Liver (tissue), 3 donors: ENCODE measurements around the gene CCR3.

Experiments used
- EGR1 ChIP-seq, 2 donors: IDR thresholded peaks; 2 replicates each; pipeline ENCODE4 v1.6.1; 2016 to 2018; ENCODE audit warnings: antibody characterized with exemption in 2 of 2, low read depth in 2 of 2
- FOXA1 ChIP-seq: IDR thresholded peaks from 2 replicates; pipeline ENCODE4 v1.6.1; 2016; ENCODE audit warnings: antibody characterized with exemption
- HNF4A ChIP-seq, 2 donors: conservative IDR thresholded peaks; 2 replicates each; pipeline ENCODE4 v1.6.1; 2016; ENCODE audit warnings: antibody characterized with exemption in 2 of 2, mild to moderate bottlenecking in 2 of 2
- HNF4G ChIP-seq: IDR thresholded peaks from 2 replicates; pipeline ENCODE4 v1.6.1; 2016; ENCODE audit warnings: antibody characterized with exemption
- JUND ChIP-seq, 2 donors: IDR thresholded peaks; 2 replicates each; pipeline ENCODE4 v1.6.1; 2016; ENCODE audit warnings: antibody characterized with exemption in 2 of 2
- RAD21 ChIP-seq, 2 donors: IDR thresholded peaks; 2 replicates each; pipeline ENCODE4 v1.6.1; 2016; ENCODE audit warnings: antibody characterized with exemption in 2 of 2, mild to moderate bottlenecking in 2 of 2
- SP1 ChIP-seq: IDR thresholded peaks from 2 replicates; pipeline ENCODE4 v1.6.1; 2018; ENCODE audit warnings: antibody characterized with exemption, mild to moderate bottlenecking
- TAF1 ChIP-seq: conservative IDR thresholded peaks from 2 replicates; pipeline ENCODE4 v1.6.1; 2016; ENCODE audit warnings: antibody characterized with exemption, mild to moderate bottlenecking
- YY1 ChIP-seq: IDR thresholded peaks from 2 replicates; pipeline ENCODE4 v1.6.1; 2016; ENCODE audit warnings: antibody characterized with exemption, mild to moderate bottlenecking
- TF ChIP-seq, protein P1 (sequence below): fragments of 150-350 bp; IDR thresholded peaks from 2 replicates; pipeline ENCODE4 v1.5.1; 2017; ENCODE audit warnings: improper control_type of control experiment, low read depth, low read length; ENCODE audit not compliant: missing input control
- TF ChIP-seq, protein P2 (sequence below): IDR thresholded peaks from 2 replicates; pipeline ENCODE4 v1.6.1; 2016; ENCODE audit warnings: antibody characterized with exemption
- TF ChIP-seq, protein P3 (sequence below): IDR thresholded peaks from 2 replicates; pipeline ENCODE4 v1.6.1; 2016; ENCODE audit warnings: antibody characterized with exemption
- TF ChIP-seq, protein P4 (sequence below): IDR thresholded peaks from 2 replicates; pipeline ENCODE4 v1.6.1; 2016; ENCODE audit warnings: antibody characterized with exemption, mild to moderate bottlenecking
- TF ChIP-seq, protein P5 (sequence below): IDR thresholded peaks from 2 replicates; pipeline ENCODE4 v1.6.1; 2016; ENCODE audit warnings: antibody characterized with exemption
- donor health status: healthy.
- donor health status: healthy.

DNA sequence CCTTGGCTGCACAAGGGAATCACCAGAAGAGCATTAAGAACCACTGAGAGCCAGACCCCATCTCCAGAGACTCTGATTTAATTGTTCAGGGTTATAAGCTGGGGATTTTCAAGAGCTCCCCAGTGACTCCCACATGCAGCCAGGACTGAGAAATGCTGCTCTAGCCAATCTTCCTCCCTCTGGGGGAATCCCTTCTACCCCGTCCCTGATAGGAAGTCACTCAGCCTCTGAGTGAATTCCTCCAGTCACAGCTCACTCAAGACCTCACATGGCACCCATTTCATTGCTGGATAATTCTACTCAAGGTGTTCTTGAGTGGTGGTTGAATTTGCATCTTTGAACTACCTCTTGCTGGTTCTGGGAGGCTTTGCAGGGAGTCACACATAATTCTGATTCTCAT lies 10.7 kb downstream of the CCR3 start:
- TF ChIP-seq, protein P1, sequence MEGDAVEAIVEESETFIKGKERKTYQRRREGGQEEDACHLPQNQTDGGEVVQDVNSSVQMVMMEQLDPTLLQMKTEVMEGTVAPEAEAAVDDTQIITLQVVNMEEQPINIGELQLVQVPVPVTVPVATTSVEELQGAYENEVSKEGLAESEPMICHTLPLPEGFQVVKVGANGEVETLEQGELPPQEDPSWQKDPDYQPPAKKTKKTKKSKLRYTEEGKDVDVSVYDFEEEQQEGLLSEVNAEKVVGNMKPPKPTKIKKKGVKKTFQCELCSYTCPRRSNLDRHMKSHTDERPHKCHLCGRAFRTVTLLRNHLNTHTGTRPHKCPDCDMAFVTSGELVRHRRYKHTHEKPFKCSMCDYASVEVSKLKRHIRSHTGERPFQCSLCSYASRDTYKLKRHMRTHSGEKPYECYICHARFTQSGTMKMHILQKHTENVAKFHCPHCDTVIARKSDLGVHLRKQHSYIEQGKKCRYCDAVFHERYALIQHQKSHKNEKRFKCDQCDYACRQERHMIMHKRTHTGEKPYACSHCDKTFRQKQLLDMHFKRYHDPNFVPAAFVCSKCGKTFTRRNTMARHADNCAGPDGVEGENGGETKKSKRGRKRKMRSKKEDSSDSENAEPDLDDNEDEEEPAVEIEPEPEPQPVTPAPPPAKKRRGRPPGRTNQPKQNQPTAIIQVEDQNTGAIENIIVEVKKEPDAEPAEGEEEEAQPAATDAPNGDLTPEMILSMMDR = no peak
- TF ChIP-seq TAF1 (no peak), HNF4A (conservative IDR thresholded peaks at IDR 0.05) (no peak), HNF4G (no peak), JUND (IDR thresholded peaks at IDR 0.05) (no peak), EGR1 (IDR thresholded peaks at IDR 0.05; ENCODE audit: low read depth in 2 of 2) (no peak), SP1 (no peak), YY1 (no peak), FOXA1 (no peak), RAD21 (IDR thresholded peaks at IDR 0.05) (no peak)
- TF ChIP-seq, protein P2, sequence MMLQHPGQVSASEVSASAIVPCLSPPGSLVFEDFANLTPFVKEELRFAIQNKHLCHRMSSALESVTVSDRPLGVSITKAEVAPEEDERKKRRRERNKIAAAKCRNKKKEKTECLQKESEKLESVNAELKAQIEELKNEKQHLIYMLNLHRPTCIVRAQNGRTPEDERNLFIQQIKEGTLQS = no peak
- TF ChIP-seq, protein P3, sequence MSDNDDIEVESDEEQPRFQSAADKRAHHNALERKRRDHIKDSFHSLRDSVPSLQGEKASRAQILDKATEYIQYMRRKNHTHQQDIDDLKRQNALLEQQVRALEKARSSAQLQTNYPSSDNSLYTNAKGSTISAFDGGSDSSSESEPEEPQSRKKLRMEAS = no peak
- TF ChIP-seq, protein P4, sequence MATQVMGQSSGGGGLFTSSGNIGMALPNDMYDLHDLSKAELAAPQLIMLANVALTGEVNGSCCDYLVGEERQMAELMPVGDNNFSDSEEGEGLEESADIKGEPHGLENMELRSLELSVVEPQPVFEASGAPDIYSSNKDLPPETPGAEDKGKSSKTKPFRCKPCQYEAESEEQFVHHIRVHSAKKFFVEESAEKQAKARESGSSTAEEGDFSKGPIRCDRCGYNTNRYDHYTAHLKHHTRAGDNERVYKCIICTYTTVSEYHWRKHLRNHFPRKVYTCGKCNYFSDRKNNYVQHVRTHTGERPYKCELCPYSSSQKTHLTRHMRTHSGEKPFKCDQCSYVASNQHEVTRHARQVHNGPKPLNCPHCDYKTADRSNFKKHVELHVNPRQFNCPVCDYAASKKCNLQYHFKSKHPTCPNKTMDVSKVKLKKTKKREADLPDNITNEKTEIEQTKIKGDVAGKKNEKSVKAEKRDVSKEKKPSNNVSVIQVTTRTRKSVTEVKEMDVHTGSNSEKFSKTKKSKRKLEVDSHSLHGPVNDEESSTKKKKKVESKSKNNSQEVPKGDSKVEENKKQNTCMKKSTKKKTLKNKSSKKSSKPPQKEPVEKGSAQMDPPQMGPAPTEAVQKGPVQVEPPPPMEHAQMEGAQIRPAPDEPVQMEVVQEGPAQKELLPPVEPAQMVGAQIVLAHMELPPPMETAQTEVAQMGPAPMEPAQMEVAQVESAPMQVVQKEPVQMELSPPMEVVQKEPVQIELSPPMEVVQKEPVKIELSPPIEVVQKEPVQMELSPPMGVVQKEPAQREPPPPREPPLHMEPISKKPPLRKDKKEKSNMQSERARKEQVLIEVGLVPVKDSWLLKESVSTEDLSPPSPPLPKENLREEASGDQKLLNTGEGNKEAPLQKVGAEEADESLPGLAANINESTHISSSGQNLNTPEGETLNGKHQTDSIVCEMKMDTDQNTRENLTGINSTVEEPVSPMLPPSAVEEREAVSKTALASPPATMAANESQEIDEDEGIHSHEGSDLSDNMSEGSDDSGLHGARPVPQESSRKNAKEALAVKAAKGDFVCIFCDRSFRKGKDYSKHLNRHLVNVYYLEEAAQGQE = no peak
- TF ChIP-seq, protein P5, sequence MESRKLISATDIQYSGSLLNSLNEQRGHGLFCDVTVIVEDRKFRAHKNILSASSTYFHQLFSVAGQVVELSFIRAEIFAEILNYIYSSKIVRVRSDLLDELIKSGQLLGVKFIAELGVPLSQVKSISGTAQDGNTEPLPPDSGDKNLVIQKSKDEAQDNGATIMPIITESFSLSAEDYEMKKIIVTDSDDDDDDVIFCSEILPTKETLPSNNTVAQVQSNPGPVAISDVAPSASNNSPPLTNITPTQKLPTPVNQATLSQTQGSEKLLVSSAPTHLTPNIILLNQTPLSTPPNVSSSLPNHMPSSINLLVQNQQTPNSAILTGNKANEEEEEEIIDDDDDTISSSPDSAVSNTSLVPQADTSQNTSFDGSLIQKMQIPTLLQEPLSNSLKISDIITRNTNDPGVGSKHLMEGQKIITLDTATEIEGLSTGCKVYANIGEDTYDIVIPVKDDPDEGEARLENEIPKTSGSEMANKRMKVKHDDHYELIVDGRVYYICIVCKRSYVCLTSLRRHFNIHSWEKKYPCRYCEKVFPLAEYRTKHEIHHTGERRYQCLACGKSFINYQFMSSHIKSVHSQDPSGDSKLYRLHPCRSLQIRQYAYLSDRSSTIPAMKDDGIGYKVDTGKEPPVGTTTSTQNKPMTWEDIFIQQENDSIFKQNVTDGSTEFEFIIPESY = no peak
